ENCODE measurements around the gene TBX20.

The TBX20 gene

DNA sequence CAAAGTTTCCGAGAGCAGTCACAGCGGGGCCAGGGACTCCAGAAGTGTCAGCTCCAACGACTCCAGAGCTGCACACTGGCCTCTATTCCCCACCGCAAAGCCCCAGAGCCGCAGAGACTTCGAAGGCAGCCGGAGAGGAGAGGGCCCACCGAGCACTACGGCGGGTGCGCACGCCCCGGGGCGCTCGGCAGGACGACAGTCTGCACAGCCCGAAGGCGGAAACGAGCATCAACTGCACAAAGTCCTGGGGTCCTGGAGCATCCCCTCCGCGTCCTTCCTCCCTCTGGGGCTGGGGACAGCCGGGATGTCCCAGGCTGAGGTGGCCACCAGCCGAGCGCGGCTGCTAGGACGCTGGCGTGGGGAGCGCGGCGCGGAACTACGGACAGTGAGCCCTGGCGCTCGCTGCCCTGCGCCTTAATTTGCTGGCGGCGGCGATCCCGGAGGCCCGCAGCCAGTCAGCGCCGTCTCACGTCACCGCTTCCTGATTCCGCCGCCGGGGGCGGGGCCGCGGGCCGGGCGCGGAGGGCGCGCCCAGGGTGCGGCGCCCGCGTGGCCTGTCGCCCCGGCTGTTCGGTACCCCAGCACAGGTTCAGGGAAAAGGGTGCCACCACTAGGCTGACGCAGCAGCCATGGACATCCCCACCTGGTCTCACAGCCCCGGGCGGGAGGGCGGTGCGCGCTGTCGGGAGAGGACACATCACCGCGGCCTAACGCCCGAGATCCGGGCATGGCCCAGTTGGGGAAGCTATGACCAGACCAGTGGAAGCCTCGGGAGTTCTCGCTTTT is at the start of gene TBX20:
Gene TBX20, minus strand, starts transcription at position 391 of the 786 bp plus-strand sequence. CDS start 480 bp downstream, outside the sequence.
- peak; percentile 51 for DNase-seq

DNA sequence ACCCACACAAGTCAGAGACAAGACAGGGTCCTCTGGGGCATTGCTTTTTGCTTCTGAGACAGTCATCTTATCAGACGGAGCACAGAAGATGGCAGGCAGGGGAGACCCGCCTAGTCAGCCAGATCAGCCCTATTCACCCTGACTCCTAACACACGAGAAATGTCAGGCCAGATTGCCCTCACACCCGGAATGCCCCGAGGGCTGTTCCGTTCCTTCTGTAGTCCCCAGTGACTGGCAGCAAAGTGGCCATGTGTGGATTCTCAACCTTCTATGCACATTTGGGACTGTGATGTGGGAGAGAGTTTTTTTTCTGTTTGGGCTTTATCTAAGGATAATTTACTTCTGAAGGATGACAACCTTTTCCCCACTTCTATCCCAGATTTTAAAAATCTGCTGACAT is 35.5 kb upstream of the TBX20 start:
- no peak for DNase-seq

- no peak for DNase-seq
Observed at GRCh38 chr7:35286986-35287385, 33.1 kb upstream of the TBX20 start.

- no peak for DNase-seq
Observed at GRCh38 chr7:35286422-35286821, 32.5 kb upstream of the TBX20 start.

GRCh38 chr7:35285799-35286198 is 31.9 kb upstream of the TBX20 start:
- no peak for DNase-seq

GRCh38 chr7:35280902-35281301 is 27.0 kb upstream of the TBX20 start:
- no peak for DNase-seq

GRCh38 chr7:35277359-35277758 is 23.5 kb upstream of the TBX20 start:
- no peak for DNase-seq

DNA sequence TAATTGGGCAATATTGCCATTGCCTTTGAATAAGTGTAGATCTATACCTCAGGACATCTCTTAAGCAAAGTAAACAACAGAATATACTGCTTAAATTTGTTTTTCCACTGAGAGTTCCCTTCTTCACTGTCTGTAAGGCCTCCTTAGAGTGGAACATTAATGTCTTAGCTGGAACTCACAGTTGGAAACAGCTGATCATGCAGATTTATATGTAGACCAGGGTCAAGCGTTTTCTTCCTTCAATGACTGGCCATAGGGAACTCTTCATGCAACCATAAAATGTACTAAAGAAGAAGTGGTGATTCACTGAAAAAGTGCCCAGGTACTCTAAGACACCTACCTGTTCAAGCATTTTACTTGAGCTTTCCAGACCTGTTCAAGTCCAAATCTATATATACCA is 18.3 kb upstream of the TBX20 start:
- no peak for DNase-seq

- DNase-seq: no peak
Observed at GRCh38 chr7:35268953-35269352, 15.1 kb upstream of the TBX20 start.

GRCh38 chr7:35267411-35267810 is 13.5 kb upstream of the TBX20 start:
- no peak for DNase-seq

DNA sequence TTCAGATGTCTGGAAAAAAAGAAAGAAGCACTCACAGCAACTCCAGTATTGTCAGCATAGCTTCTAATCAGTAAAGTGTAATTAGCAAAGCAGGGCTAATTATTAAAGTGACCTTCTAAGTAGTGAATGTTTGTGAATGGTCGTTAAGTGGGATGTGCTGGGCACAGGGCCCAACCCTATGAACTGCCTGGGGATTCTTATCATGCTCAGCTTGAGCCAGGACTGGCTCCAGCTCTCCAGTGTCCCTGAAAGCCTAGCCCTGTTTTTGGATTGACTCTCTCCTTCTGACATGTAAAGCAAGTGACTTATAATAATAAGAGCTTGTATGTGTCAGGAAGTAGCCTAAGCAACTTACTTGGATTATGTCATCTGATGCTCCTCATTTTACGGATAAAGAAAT is 9.5 kb upstream of the TBX20 start:
- DNase-seq: no peak

DNA sequence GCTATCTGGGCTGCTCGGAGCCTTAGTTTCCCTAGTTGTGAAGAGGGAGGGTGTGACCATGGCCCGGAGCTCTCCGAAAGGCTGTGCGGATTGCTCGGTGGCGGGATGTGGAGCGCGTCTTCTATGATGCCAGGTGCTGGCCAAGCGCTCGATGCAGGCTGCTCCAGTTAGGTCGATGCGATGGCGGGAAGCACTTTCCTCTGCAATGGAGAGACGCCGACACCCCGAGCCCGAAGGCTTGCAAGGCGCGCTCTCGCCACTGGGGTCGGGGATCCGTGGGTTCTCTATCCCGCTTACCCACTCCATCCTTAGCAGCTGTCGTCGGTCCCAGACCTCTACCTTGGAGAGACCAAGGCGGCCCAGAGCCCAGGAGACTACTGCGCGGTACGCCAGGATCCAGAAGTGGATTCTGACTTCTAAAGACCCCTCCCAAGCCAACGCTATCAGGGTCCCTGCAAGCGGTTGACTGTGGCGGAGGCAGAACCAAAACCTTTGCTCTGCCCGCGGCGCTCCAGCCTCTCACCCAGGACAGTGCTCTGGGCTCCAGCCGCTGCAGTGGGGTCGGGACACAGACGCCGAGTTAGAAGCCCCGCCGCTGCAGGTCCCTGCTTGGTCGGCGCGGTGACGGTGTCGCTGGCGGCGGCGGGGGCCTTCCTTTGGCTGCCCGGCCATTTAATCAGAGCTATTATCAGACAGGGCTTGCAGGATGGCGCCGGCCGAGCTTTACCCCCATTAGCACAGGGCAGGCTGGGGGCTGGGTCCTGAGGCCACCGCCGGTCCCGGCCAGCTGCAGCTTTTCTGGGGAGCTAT is 7.8 kb upstream of the TBX20 start:
- peak; percentile 25 for DNase-seq

DNA sequence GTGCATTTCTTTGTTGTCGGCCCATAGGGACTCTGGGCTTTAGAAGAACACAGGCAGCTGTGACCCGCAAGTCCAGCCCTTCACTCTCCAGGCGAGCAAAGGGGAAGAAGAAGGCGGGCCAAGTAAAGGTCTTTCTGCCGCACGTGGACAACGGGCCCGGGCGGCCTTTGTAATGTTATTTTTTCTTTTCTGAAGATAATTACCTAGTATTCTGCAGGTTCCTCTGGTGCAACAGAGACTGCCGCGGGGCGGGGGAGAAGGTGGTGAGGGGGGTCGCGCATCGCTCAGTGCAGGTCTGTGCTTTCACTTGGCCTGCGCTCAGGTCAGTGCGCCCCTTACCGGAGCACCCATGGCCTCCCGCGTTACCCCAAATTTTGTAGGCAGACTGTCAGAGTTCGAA is 7.1 kb upstream of the TBX20 start:
- no peak for DNase-seq

- no peak for DNase-seq
Observed at GRCh38 chr7:35260246-35260645, 6.3 kb upstream of the TBX20 start.

DNA sequence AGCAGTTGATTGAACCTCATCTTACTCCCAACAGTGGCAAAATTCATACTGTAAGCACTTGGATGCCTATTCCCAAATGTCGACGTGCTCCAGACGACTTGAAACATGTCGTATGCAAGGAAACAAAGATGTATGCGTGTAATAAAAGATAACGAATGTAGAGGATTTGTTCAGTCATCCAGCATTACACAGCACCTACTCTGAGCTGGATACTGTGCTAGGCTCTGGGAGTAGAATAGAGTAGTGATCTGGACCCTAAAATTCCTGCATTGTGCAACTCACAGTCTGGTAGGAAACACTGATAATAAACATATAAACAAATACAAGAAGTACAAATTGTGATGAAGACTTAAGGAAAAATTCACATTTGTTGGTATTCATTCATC is 5.6 kb upstream of the TBX20 start:
- DNase-seq: no peak

DNA sequence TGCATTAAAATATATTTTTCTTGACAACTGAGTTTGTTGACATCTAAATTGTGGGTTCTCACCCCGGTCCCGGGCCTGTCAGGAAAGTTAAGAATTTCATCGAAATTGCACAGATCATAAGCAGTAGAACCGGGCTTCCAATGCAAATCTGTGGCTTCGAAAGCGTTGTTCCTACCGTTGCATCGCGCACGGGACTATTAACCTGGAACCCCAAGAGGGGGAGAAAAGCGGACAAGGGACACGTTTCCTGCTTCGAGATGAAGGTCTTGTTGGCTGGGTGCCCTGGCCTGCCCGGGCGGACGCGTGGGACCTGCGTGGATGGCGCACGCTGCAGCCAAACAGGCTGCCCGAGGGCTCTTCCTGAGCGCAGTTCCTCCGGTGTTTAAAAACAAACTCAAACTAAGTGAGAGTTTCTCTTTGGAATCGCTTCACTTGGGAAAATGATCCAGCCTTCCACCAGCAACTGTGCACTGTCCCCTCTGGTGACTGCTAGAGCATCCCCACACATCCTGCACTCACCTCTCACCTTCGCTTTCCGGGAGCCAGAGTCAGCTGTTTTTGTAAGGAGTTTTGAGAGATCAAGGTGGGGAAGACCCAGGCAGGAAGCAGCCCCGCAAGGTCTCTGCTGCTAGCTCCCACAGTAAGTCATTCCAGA is 5.1 kb upstream of the TBX20 start:
- no peak for DNase-seq

DNA sequence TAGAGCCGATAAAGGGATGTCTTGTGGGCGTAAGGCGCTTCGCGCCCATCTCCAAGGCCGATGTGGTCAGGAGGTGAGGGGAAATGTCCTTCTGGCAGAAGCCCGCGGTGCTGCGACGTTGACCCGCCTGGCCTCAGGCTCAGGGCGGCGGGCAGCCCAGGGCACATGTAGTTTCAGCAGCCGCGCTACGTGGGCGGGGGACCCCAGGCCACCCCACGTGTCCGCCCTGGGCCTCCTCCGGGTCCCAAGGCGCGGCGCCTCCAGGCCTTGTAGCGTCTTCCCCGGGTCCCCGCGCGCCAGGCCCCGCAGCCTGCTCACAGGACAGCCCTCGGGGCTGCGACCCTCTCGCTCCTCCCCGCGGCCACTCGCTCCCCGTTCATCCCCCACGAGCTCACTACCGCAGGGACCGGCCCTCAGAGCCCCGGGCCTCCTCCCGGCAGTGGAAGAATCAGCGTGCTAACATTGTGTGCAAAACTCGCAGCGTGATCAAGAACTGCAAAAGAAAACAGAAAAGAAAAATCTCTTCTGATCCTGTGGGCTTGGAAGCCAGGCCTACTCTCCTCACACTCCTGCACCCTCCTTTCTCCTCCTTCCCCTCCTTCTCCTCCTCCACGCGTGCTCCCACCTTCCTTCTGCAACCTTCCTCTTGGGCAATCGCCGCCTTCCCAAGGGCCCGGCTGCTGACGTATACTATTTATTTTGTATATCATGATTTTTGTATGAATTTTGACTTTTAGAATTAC is 4.4 kb upstream of the TBX20 start:
- DNase-seq: no peak

DNA sequence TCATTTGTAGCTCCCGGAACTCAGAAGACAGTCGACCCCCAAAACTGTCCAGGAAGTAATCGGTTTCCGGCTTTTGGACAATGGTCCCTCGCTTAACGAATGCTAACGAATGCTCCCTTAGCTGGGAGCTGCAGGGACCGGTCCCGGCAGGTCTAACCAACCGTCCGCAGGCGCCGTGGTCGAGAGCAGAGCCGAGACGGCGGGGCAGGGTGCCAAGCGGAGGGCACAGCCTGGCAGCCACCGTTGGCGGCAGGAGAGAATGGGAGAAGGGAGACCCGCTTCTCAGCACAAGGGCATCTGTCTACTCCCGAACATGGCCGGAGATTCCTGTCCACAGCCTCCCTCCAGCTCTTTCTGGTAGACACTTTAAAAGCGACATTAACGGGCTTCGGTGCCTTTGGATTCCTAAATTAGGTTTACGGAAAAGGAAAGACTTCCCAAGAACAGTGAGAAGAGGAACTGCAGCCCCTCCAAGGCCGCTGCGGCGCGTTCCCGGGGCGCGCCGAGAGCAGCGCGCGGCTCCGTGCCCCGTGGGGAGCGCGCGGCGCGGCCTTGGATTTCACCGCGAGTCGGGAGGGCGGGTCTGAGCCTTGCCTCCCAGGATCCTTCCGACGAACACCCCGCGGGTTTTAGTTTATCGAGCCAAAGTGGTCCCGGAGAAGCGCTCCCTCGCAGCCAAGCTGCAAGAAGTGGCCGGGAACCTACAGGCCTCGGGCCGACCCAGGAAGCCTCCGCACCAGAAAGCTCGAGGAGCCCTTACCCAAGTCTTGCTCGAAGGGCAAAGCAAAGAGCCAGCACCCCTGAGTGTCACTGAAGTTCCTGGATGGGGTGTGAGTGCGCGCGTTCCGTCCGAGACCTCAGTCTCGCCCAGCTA is 3.6 kb upstream of the TBX20 start:
- DNase-seq: no peak

GRCh38 chr7:35256256-35257175 is 2.6 kb upstream of the TBX20 start:
- DNase-seq: no peak

DNA sequence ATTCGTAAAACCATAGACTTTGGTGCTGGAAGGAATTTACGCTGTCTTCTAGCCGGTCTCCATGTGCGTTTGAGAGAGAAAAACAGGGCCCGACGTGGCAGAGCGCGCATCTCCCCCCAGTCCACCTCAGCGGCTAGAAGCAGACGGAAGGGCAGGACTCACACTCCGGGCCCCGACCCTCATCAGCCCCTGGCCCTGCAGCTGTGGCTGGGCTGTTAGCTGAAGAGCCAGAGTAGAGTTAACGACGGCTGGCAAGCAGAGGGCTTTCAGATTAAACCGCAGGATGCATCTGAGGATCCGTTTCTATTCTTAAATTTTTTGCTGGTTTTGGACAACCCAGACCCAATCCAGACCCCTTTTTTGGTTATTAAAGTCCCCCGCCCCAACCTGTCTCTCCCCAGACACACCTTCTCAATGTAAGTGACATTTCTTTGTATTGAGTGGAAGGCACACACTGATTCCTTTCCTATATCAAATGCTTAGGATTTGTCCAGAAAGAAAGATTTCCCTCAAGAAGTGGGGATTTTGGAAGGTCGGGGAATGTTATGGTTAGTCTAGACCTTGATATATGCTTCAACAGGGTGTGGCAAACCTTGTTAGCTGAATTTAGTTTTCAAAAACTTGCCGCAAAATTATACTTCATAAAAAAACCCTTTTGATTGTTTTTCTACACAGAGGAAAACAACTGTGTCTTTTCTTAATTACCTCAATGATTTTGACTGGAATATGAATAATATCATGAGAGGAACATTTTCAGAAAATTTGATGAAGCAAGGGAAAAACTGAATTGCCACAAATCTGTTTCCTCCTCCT is 1.7 kb upstream of the TBX20 start:
- no peak for DNase-seq

Data from activated CD4-positive, alpha-beta T cell treated with anti-CD3 and anti-CD28 coated beads for 48 hours (primary cell).